Spleen (tissue), 7 donors: Measurements from ENCODE around the gene FILIP1L.

Experiments
- CTCF ChIP-seq, 11 experiments: fragments of 200-600 bp in 7 of 11; fragments of 450-650 bp in 4 of 11; sonication (generic) in 4 of 11; IDR thresholded peaks in 8 of 11; conservative IDR thresholded peaks in 3 of 11; 1 replicate in 7 of 11; 2 replicates in 4 of 11; pipeline versions ENCODE4 v1.4.0 to v1.8.0; 2016 to 2021; ENCODE audit warnings: antibody characterized with exemption in 11 of 11, inconsistent platforms in 4 of 11, mild to moderate bottlenecking in 1 of 11
- POLR2A ChIP-seq, 3 donors: fragments of 450-650 bp; IDR thresholded peaks; one replicate each; pipeline ENCODE4 v1.5.1; 2017; ENCODE audit warnings: antibody characterized with exemption in 3 of 3, mild to moderate bottlenecking in 1 of 3
- POLR2AphosphoS5 ChIP-seq, 3 donors: sonication (generic); formaldehyde crosslinking; IDR thresholded peaks; one replicate each; pipeline ENCODE4 v1.5.1; 2017; ENCODE audit warnings: antibody characterized with exemption in 3 of 3
- donor health status: DM: no; HTN: no; CAD: no; lungs with moderate emphysema.
- donor health status: DM: no; HTN: no; CAD: no.
- donor health status: DM: no; HTN: no; CAD: no.

GRCh38 chr3:99852851-99853250 is 261.4 kb downstream of the FILIP1L start:
- no peak for TF ChIP-seq CTCF (IDR thresholded peaks at IDR 0.05 in 8 of 11, conservative IDR thresholded peaks at IDR 0.05 in 3 of 11)
- TF ChIP-seq POLR2A (IDR thresholded peaks at IDR 0.05): no peak
- TF ChIP-seq POLR2AphosphoS5 (IDR thresholded peaks at IDR 0.05): no peak
